Left ventricle myocardium inferior (tissue), 1 donor: ENCODE data around the gene YIPF7. TPM values are rescaled to one million over a fixed set of nuclear protein-coding genes. Genes with fewer than 3 reads are reported as not detected.

Source experiments
- DNase-seq: peaks from one replicate; pipeline ENCODE4 v3.0.0-alpha.2; 2020
- H3K27ac ChIP-seq: fragments of 200-600 bp; replicated peaks from 2 replicates; pipeline ENCODE4 v1.8.0; 2021
- H3K27me3 ChIP-seq: fragments of 200-600 bp; 2 replicates; pipeline ENCODE4 v1.8.0; 2021; ENCODE audit warnings: low read depth
- H3K36me3 ChIP-seq: fragments of 200-600 bp; 2 replicates; pipeline ENCODE4 v1.8.0; 2021
- H3K4me1 ChIP-seq: fragments of 200-600 bp; 2 replicates; pipeline ENCODE4 v1.8.0; 2021
- H3K4me3 ChIP-seq: fragments of 200-600 bp; 2 replicates; pipeline ENCODE4 v1.8.0; 2021; ENCODE audit warnings: mild to moderate bottlenecking, moderate library complexity
- H3K9me3 ChIP-seq: fragments of 200-600 bp; replicated peaks from 2 replicates; pipeline ENCODE4 v1.8.0; 2021
- CTCF ChIP-seq: fragments of 200-600 bp; IDR thresholded peaks from 2 replicates; pipeline ENCODE4 v1.8.0; 2021; ENCODE audit warnings: antibody characterized with exemption, mild to moderate bottlenecking, borderline replicate concordance
- intact Hi-C: fragments of 100-400 bp; cut with micrococcal nuclease; formaldehyde crosslinking; loops from one replicate; pipeline ENCODE4 v1.11.0; 2022
- total RNA-seq: library from RNA; stranded (reverse); fragmentation: NEBNext Ultra II Directional; extraction: Animal tissue kit (Norgen Biotek cat#: 25700); gene quantifications from one replicate; pipeline ENCODE4 v1.2.1, GENCODE V29; 2021
- donor health status: DM: no; HTN: yes; CAD: no; lungs with severe emphysema.

Gene YIPF7
- total RNA-seq, 1 donor from 2014 or later = 1.4 TPM

- no peaks in the 10 kb centered on the region for H3K27me3 ChIP-seq
- intact Hi-C loops = no loop called here
- no peak overlapping the region for H3K27ac ChIP-seq
- no peaks in the 10 kb centered on the region for H3K36me3 ChIP-seq
- no peak overlapping the region for H3K4me3 ChIP-seq
- DNase-seq = no peak
- no peak for TF ChIP-seq CTCF
- H3K9me3 ChIP-seq = no peaks in the 10 kb centered on the region
- H3K4me1 ChIP-seq = no peaks in the 10 kb centered on the region
Measured at GRCh38 chr4:44623676-44624075, 27.7 kb downstream of the YIPF7 start.

- no peaks in the 10 kb centered on the region for H3K36me3 ChIP-seq
Measured at GRCh38 chr4:44616621-44617020, 34.8 kb downstream of the YIPF7 start.

GRCh38 chr4:44583393-44583792, 68.0 kb downstream of the YIPF7 start:
- H3K4me3 ChIP-seq = no peak overlapping the region
- no peak for DNase-seq
- H3K27me3 ChIP-seq = no peaks in the 10 kb centered on the region
- no peak overlapping the region for H3K27ac ChIP-seq
- H3K9me3 ChIP-seq = peaks cover 23% of the 10 kb centered on the region
- intact Hi-C loops = no loop called here
- TF ChIP-seq CTCF = no peak
- no peaks in the 10 kb centered on the region for H3K4me1 ChIP-seq
- no peaks in the 10 kb centered on the region for H3K36me3 ChIP-seq

More at GRCh38 chr4:44616621-44617020, 34.8 kb downstream of the YIPF7 start:
- H3K27ac ChIP-seq = no peak overlapping the region
- no peaks in the 10 kb centered on the region for H3K9me3 ChIP-seq
- no peak for TF ChIP-seq CTCF
- intact Hi-C loops = no loop called here
- DNase-seq = no peak
- no peaks in the 10 kb centered on the region for H3K4me1 ChIP-seq
- H3K27me3 ChIP-seq = no peaks in the 10 kb centered on the region
- no peak overlapping the region for H3K4me3 ChIP-seq

- no peak for TF ChIP-seq CTCF
- no peak overlapping the region for H3K27ac ChIP-seq
- H3K27me3 ChIP-seq = no peaks in the 10 kb centered on the region
- no peak overlapping the region for H3K4me3 ChIP-seq
- peaks cover 23% of the 10 kb centered on the region for H3K9me3 ChIP-seq
- H3K4me1 ChIP-seq = no peaks in the 10 kb centered on the region
- intact Hi-C loops = no loop called here
- DNase-seq = no peak
- H3K36me3 ChIP-seq = no peaks in the 10 kb centered on the region
Measured at GRCh38 chr4:44580231-44580630, 71.2 kb downstream of the YIPF7 start.

GRCh38 chr4:44578954-44579353, 72.5 kb downstream of the YIPF7 start:
- Histone ChIP-seq H3K4me1 (no peaks in the 10 kb centered on the region), H3K27me3 (no peaks in the 10 kb centered on the region), H3K36me3 (no peaks in the 10 kb centered on the region), H3K27ac (no peak overlapping the region), H3K4me3 (no peak overlapping the region), H3K9me3 (peaks cover 12% of the 10 kb centered on the region)
- DNase-seq = no peak
- no peak for TF ChIP-seq CTCF
- intact Hi-C loops = no loop called here

Other genes with a start within 250 kb of the YIPF7 start
- 0.14 TPM for gene KCTD8, start 202.8 kb downstream of the YIPF7 start, total RNA-seq
- gene GUF1, start 26.8 kb upstream of the YIPF7 start, total RNA-seq = 22.4 TPM
- 9.4 TPM for gene GNPDA2, start 74.9 kb upstream of the YIPF7 start, total RNA-seq